ENCODE results near the gene LTN1. TPM values are rescaled to one million over a fixed set of nuclear protein-coding genes. Genes with fewer than 3 reads are reported as not detected.
"Not testable (repeated sequence)": the region's sequence is repeated elsewhere in the genome, so short reads cannot be mapped to it uniquely, and the experiment has no call there.

LTN1 gene
- total RNA-seq, 8 experiments from 2014 or later = 23.7 to 40.9 (median 28.7) TPM

DNA sequence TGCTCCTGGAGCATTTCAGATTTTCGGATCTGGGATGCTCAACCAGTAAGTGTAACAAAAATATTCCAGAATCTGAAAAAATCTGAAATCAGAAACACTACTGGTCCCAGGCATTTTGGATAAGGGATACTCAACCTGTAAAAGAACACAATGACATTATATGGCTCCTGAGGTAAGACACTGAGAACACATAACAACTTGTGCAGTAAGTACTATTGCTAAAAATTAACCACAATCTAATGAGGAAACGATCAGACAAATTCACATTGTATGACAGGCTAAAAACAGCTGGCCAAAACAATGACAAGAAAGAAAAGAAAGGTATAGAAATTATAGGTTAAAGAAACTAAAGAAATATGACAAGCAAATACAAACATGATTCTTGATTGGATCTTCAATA lies 54.9 kb downstream of the LTN1 start:
- WGBS, 10 experiments = 17 to 100% (median 92%) methylated on average over 1 to 2 of the region's 2 CpGs
- Histone ChIP-seq H3K4me3 (no peak overlapping the region), H3K27ac (no peak overlapping the region), H3K4me1 (replicated peaks in 1 of 2) (no peaks in the 10 kb centered on the region)
- in situ Hi-C loops (cut with MboI; ENCODE audit: low pct_unique_long_range_greater_than_20kb in 2 of 9, low sequenced_read_pairs in 9 of 9, unreplicated experiment in 9 of 9) = no loop called here
- ATAC-seq (replicated peaks in 6 of 8) = no peak

DNA sequence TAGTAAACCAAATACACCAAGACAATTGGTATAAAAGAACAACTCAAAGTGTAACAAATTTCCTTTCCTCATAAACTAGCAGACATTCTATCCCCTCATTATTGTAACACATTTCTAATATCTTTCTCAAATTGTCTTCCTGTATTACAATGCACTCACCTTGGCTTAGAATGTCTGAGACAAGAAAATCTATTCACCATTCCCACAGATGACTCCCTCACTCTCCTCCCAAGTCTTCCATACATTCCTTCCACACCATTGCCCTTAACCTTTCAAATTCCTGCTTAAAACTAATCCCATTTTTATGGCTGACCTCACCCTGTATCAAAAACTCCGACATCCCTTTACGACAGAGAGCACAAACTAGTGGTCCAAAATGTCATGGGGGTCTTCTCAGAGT lies 56.0 kb downstream of the LTN1 start:
- in situ Hi-C loops (cut with MboI; ENCODE audit: low pct_unique_long_range_greater_than_20kb in 2 of 9, low sequenced_read_pairs in 9 of 9, unreplicated experiment in 9 of 9) = no loop called here
- 88 to 100% (median 98%) methylated on average over 1 to 2 of the region's 2 CpGs for WGBS, 10 experiments
- ATAC-seq (replicated peaks in 6 of 8) = no peak

DNA sequence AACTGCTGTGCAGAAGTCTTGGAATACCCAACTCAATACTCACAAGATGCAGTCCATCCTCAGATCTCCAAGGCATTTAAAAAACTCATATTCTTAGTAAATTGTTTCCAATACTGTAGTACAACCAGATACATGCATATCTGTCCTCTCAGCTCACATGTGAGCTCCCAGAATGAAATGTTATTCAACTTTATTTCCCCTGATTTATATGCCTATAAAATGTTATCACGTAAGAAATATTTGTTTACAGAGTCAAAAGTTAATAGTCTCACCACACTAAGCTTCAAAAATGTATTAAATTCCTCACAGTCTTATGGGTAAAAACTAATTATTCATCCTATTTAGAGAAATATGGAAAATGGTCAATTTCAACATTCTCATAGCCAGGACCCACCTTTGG lies 56.6 kb downstream of the LTN1 start:
- no peak overlapping the region for H3K27ac ChIP-seq
- no peaks in the 10 kb centered on the region for H3K4me1 ChIP-seq (replicated peaks in 1 of 2)
- WGBS, 10 experiments = 73 to 100% (median 100%) methylated on average over 1 of the region's 1 CpG; no CpG with 5 or more reads in 3 of the 10 experiments
- no peak overlapping the region for H3K4me3 ChIP-seq
- ATAC-seq (replicated peaks in 6 of 8) = no peak
- in situ Hi-C loops (cut with MboI; ENCODE audit: low pct_unique_long_range_greater_than_20kb in 2 of 9, low sequenced_read_pairs in 9 of 9, unreplicated experiment in 9 of 9) = no loop called here

More for the DNA sequence above, 56.0 kb downstream of the LTN1 start:
- H3K27ac ChIP-seq = no peak overlapping the region
- no peaks in the 10 kb centered on the region for H3K4me1 ChIP-seq (replicated peaks in 1 of 2)
- no peak overlapping the region for H3K4me3 ChIP-seq

DNA sequence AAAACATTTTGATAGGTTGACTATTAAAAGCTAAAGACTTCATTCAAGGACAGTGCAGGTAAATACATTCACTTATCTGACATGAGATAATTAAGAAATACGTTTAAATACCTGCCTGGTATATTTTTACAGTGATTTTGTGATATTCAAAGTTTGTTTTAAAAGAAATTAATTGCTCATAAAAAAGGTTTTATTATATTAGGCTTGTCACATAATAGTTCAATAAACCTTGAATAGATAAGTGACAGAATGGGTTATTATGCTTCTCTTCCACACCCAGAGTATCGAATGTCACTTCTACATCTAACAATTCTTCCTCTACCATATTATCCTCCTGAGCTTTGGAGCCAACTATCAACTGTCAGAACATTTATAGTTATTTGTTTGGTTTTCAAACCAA lies 60.0 kb downstream of the LTN1 start:
- in situ Hi-C loops (cut with MboI; ENCODE audit: low pct_unique_long_range_greater_than_20kb in 2 of 9, low sequenced_read_pairs in 9 of 9, unreplicated experiment in 9 of 9) = no loop called here
- whole genome bisulfite sequencing, 10 experiments = 54 to 100% (median 93%) methylated on average over 1 to 2 of the region's 2 CpGs; no CpG with 5 or more reads in 2 of the 10 experiments

DNA sequence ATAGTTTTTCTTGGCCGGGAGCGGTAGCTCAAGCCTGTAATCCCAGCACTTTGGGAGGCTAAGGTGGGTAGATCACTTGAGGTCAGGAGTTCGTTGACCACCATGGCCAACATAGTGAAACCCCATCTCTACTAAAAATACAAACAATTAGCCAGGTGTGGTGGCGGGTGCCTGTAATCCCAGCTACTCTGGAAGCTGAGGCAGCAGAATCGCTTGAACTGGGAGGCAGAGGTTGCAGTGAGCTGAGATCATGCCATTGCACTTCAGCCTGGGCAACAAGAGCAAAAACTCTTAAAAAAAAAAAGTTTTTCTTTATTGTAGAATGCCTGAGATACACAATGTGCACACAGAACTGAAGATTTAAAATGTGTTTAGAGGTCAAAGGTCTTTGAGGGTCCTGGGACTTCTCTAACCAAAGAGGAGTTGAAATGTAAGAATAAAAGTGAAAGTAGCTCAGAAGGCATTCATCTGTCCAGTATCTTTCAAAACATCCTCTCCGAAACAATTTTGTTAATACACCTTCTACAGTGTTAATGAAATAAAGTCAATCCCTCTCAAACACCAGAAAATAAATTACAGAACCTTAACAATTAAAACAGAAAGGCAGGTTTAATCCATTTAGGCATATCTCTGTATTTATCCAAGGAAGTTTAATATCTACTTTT lies 60.8 kb downstream of the LTN1 start:
- in situ Hi-C loops (cut with MboI; ENCODE audit: low pct_unique_long_range_greater_than_20kb in 2 of 9, low sequenced_read_pairs in 9 of 9, unreplicated experiment in 9 of 9); H3K4me3 ChIP-seq: not testable (repeated sequence)
- WGBS, 10 experiments = 82 to 100% (median 96%) methylated on average over 1 to 5 of the region's 6 CpGs

More for the DNA sequence above, 60.0 kb downstream of the LTN1 start:
- Histone ChIP-seq H3K4me1 (replicated peaks in 1 of 2) (no peaks in the 10 kb centered on the region), H3K27ac (no peak overlapping the region), H3K4me3 (no peak overlapping the region)
- ATAC-seq (replicated peaks in 6 of 8) = no peak

DNA sequence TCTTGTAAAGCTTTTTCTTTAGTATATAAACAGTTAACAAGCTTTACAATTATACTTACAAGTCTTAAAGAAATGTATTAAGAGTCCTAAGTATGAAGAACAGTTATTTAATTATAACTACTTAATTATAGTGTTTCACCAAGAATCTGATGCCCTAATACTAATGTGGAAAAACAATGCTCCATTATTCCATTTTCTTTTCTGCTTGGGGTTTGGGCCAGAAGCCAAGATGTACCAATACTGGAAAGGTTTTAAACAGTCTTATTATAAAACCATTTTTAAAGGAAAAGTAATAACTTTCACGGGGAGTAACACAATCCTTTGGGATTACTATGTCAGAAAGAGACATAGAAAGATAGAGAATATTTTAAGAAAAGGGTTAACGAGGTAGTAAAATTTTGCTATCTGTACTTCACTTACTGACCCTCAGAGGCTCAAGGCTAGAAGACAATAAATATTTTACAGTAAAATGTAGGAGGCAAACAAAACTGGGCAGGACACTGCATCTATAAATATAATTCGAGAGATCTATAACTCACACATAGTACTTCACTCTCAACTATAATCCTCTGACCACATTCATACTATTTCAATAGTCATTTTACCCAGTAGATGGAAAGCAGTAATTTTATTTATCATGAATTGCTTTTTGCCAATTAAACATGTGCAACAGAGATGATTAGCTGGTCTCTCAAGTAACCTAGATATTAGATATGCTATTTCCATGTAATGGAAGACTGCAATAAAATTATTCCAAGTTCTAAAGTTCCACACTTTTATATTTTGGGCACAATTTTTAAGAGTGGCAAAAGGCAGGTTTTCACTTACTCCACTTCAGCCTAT lies 63.9 kb downstream of the LTN1 start:
- no peak overlapping the region for H3K27ac ChIP-seq
- no peaks in the 10 kb centered on the region for H3K4me1 ChIP-seq (replicated peaks in 1 of 2)
- no peak for ATAC-seq (replicated peaks in 6 of 8)
- in situ Hi-C loops (cut with MboI; ENCODE audit: low pct_unique_long_range_greater_than_20kb in 2 of 9, low sequenced_read_pairs in 9 of 9, unreplicated experiment in 9 of 9) = no loop called here
- 64 to 97% (median 90%) methylated on average over 2 to 3 of the region's 3 CpGs; no CpG with 5 or more reads in 1 of the 10 experiments for WGBS, 10 experiments
- H3K4me3 ChIP-seq = no peak overlapping the region

More for the DNA sequence above, 60.8 kb downstream of the LTN1 start:
- H3K4me1 ChIP-seq (replicated peaks in 1 of 2); ATAC-seq (replicated peaks in 6 of 8); H3K27ac ChIP-seq: not testable (repeated sequence)

DNA sequence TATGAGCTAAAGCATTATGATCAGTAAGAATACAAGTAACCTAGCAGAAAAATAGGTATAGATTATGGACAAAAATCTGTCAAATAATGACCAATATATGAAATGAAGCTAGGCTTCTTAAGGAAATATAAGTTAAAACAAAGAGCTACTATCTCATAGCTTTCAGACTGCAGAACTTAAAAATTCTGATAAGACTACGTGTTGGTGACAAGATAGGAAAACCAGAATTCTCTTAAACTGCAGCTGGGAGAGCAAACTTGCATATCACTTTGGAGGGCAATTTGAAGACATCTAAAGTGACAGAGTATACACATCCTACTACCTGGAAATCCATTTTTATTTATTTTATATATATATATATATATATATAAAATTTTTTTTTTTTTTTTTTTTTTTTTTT lies 65.5 kb downstream of the LTN1 start:
- Histone ChIP-seq H3K4me3 (no peak overlapping the region), H3K27ac (no peak overlapping the region), H3K4me1 (replicated peaks in 1 of 2) (no peaks in the 10 kb centered on the region)
- ATAC-seq (replicated peaks in 6 of 8) = no peak
- in situ Hi-C loops (cut with MboI; ENCODE audit: low pct_unique_long_range_greater_than_20kb in 2 of 9, low sequenced_read_pairs in 9 of 9, unreplicated experiment in 9 of 9) = no loop called here
- WGBS, 10 experiments = 78 to 100% (median 88%) methylated on average over 1 of the region's 1 CpG; no CpG with 5 or more reads in 4 of the 10 experiments

DNA sequence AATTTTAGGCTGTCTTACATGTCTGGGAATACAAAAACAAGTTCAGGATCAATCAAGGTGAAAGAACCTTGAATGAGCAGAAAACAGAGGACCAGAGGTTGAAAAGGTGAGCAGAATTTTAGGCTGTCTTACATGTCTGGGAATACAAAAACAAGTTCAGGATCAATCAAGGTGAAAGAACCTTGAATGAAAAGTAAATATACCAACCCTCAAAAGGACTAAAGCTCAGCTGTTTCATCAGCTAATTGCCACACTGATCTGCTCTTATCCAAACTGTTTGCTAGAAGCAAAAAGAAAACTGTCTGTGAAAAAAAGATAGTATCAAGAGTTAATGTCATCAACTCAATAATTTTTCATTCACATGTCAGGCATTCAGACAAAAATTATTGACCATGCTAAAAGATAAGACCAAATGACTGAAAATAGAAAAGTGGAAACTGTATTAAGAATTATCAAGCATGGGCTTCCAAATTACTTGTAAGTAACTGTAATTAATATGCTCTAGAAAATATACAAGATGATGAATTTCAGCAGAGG lies 69.2 kb downstream of the LTN1 start:
- Histone ChIP-seq H3K4me3 (no peak overlapping the region), H3K4me1 (replicated peaks in 1 of 2) (no peaks in the 10 kb centered on the region), H3K27ac (no peak overlapping the region)
- ATAC-seq (replicated peaks in 6 of 8) = no peak
- in situ Hi-C loops (cut with MboI; ENCODE audit: low pct_unique_long_range_greater_than_20kb in 2 of 9, low sequenced_read_pairs in 9 of 9, unreplicated experiment in 9 of 9) = no loop called here

DNA sequence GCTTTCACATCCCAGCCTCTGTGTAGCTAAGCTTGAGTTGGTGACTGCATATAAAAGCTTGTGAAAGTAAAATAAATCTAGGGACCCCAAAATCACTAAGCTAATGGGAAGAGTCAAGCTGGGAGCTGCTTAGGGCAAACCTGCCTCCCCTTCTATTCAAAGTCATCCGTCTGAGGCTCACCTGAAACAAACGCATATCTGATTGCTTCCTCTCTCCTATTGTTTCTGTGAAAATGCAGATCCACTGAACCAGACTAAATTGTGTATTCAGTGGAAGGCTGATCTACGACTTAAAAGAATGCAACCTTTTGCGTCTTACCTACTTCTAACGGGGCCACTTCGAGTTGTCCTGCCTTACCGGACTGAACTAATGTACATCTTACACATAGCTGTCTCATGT lies 70.3 kb downstream of the LTN1 start:
- no peak for ATAC-seq (replicated peaks in 6 of 8)
- no peaks in the 10 kb centered on the region for H3K4me1 ChIP-seq (replicated peaks in 1 of 2)
- H3K4me3 ChIP-seq = no peak overlapping the region
- in situ Hi-C loops (cut with MboI; ENCODE audit: low pct_unique_long_range_greater_than_20kb in 2 of 9, low sequenced_read_pairs in 9 of 9, unreplicated experiment in 9 of 9) = no loop called here
- no peak overlapping the region for H3K27ac ChIP-seq
- 53 to 86% (median 76%) methylated on average over 1 to 7 of the region's 7 CpGs for WGBS, 10 experiments

DNA sequence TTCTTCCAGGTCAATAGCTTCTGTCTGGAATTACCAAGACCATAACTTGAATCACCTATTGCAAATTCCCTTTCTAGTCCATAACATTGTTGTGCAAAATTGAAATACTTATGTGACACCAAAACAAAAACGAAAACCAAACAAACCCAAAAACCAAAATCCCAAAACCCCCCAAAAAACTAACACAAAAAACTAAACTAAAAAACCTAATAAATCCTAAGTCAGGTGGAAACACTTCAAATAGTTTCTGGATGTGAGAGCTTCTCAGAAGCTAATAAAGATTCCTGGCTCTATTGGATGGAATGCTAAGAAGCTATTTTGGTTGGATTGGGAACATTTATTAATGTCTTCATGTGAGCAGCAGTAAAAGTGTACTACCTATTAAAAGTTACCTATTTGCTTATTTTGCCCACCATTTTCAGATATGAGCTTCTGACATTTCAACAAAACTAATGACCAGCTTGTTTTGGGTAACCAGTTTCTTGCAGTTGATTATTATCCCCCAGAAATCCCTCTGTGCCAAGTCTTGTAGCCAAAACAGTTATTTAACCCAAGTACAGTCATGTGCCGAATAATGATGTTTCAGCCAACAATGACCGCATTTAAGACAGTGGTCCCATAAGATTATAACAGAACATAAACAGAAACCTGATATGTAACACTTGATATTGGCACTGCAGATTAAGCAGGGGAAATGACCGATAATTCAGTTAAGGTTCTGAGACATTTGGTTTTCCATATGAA lies 76.4 kb downstream of the LTN1 start:
- in situ Hi-C loops (cut with MboI; ENCODE audit: low pct_unique_long_range_greater_than_20kb in 2 of 9, low sequenced_read_pairs in 9 of 9, unreplicated experiment in 9 of 9) = no loop called here
- ATAC-seq (replicated peaks in 6 of 8) = no peak
- WGBS, 10 experiments = 60 to 100% (median 88%) methylated on average over 2 to 4 of the region's 4 CpGs; no CpG with 5 or more reads in 1 of the 10 experiments

DNA sequence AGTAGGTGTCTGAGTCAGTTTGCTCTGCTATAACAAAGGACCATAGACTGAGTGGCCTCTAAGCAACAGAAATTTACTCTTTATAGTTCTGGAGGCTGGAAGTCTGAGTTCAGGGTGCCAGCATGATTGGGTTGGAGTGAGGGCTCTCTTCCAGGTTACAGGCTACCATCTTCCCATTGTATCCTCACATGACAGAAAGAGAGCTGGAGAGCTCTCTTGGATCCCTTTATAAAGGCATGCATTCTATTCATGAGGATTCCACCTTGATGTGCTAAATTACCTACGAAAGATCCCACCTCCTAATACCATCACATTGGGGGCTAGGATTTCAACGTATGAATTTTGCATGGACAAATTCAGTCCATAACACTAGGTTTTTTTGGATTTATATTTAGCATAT lies 79.6 kb downstream of the LTN1 start:
- Histone ChIP-seq H3K27ac (no peak overlapping the region), H3K4me3 (no peak overlapping the region), H3K4me1 (replicated peaks in 1 of 2) (no peaks in the 10 kb centered on the region)
- no peak for ATAC-seq (replicated peaks in 6 of 8)
- in situ Hi-C loops (cut with MboI; ENCODE audit: low pct_unique_long_range_greater_than_20kb in 2 of 9, low sequenced_read_pairs in 9 of 9, unreplicated experiment in 9 of 9) = no loop called here
- WGBS, 10 experiments = 8 to 88% (median 68%) methylated on average over 1 to 2 of the region's 2 CpGs; no CpG with 5 or more reads in 1 of the 10 experiments

More for the DNA sequence above, 76.4 kb downstream of the LTN1 start:
- no peaks in the 10 kb centered on the region for H3K4me1 ChIP-seq (replicated peaks in 1 of 2)
- no peak overlapping the region for H3K27ac ChIP-seq
- H3K4me3 ChIP-seq = no peak overlapping the region

DNA sequence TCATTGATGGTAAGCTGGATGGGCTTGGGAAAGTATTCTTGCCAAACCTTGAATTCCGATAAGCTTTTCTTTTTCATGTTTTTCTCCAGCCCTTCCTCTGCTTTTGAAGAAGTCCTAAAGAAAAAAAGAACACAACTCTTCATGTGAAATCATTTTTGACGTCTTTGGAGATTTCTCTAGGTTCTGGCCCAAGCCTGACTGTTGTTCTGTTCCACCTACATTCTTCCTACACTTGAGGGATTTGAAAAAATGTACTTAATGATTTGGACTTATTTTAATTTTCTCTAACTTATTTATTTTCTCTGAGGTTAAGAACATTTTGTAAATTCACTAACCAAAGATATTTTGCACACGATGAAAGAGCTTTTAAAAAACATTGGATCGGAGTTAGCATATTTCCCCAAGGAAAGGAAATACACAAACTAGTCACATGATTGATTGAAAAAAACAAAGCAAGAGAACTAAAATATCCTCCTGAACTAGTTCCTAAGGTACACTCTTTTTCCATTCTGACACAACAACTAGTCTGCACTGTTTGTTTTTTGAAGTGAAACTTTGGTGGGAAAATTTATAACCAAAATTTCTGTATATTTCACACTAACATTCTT lies 82.3 kb downstream of the LTN1 start:
- WGBS, 10 experiments = 13 to 95% (median 79%) methylated on average over 3 to 4 of the region's 4 CpGs
- Histone ChIP-seq H3K4me3 (no peak overlapping the region), H3K4me1 (replicated peaks in 1 of 2) (no peaks in the 10 kb centered on the region), H3K27ac (no peak overlapping the region)
- ATAC-seq (replicated peaks in 6 of 8) = no peak
- in situ Hi-C loops (cut with MboI; ENCODE audit: low pct_unique_long_range_greater_than_20kb in 2 of 9, low sequenced_read_pairs in 9 of 9, unreplicated experiment in 9 of 9) = no loop called here

DNA sequence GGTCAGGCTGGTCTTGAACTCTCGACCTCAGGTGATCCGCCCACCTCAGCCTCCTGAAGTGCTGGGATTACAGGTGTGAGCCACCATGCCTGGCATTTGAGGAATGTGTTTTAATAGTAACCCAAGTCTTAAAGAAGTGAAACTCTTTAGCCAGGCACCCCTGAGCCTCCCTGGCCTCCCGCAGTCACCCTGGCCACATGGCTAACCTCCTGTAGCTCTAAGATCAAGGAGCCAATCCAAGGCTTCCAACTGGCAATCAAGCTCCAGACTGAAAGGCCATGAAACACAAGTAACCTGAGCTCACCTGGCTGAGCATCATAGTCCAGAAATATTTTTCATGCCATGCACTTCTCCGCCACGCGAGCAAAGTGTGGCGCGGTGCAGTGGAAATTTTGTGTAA lies 84.3 kb downstream of the LTN1 start:
- ATAC-seq (replicated peaks in 6 of 8) = no peak
- in situ Hi-C loops (cut with MboI; ENCODE audit: low pct_unique_long_range_greater_than_20kb in 2 of 9, low sequenced_read_pairs in 9 of 9, unreplicated experiment in 9 of 9) = no loop called here
- H3K27ac ChIP-seq = no peak overlapping the region
- no peaks in the 10 kb centered on the region for H3K4me1 ChIP-seq (replicated peaks in 1 of 2)
- no peak overlapping the region for H3K4me3 ChIP-seq
- 85 to 100% (median 97%) methylated on average over 2 to 8 of the region's 8 CpGs for WGBS, 10 experiments
